ENCODE data around the gene TANK.

TANK gene

GRCh38 chr2:161160226-161161073 is at the start of gene TANK:
TSS of gene TANK (plus strand) at chr2:161160428. CDS start at chr2:161179663, 19,235 bp downstream.
- Histone ChIP-seq H3K9me3 (ENCODE audit: insufficient read depth, low read length, severe bottlenecking) (no peaks in the 10 kb centered on the region), H3K27ac (ENCODE audit: low read length) (peak within 1 kb of the TSS; percentile 90), H3K79me2 (ENCODE audit: insufficient read depth, low read length) (peaks cover 56% of the 10 kb centered on the region), H3K27me3 (ENCODE audit: insufficient read depth, low read length, poor library complexity) (no peaks in the 10 kb centered on the region), H2AFZ (ENCODE audit: low read depth, low read length) (peak within 1 kb of the TSS; percentile 92), H3K36me3 (ENCODE audit: insufficient read depth, low read length) (peaks cover 22% of the 10 kb centered on the region), H3K4me3 (ENCODE audit: low read depth in 1 of 2, low read length in 2 of 2) (peak within 1 kb of the TSS; percentile 49 to 84), H3K4me1 (ENCODE audit: insufficient read depth, low read length) (peaks cover 39% of the 10 kb centered on the region), H4K20me1 (ENCODE audit: insufficient read depth, low read length) (no peaks in the 10 kb centered on the region), H3K9ac (ENCODE audit: low read depth, low read length) (peak within 1 kb of the TSS; percentile 85), H3K4me2 (ENCODE audit: insufficient read depth, low read length) (peak within 1 kb of the TSS; percentile 84)
- peak; percentile 94 for DNase-seq
- ATAC-seq (ENCODE audit: insufficient read depth, low read depth) = peak; percentile 94
- TF ChIP-seq EZH2 (IDR thresholded peaks at IDR 0.05; ENCODE audit: borderline replicate concordance, low read depth, low read length, severe bottlenecking) = no peak
- TF ChIP-seq CTCF (IDR thresholded peaks at IDR 0.05; ENCODE audit: borderline replicate concordance, extremely low read depth, low read length, poor library complexity, severe bottlenecking) = peak; percentile 31

- no peaks in the 10 kb centered on the region for H3K27me3 ChIP-seq (ENCODE audit: insufficient read depth, low read length, poor library complexity)
- no peaks in the 10 kb centered on the region for H3K79me2 ChIP-seq (ENCODE audit: insufficient read depth, low read length)
- H3K27ac ChIP-seq (ENCODE audit: low read length) = no peak overlapping the region
- no peaks in the 10 kb centered on the region for H4K20me1 ChIP-seq (ENCODE audit: insufficient read depth, low read length)
- H3K9me3 ChIP-seq (ENCODE audit: insufficient read depth, low read length, severe bottlenecking) = no peaks in the 10 kb centered on the region
- H3K4me1 ChIP-seq (ENCODE audit: insufficient read depth, low read length) = no peaks in the 10 kb centered on the region
- ATAC-seq (ENCODE audit: insufficient read depth, low read depth) = no peak
- no peak overlapping the region for H2AFZ ChIP-seq (ENCODE audit: low read depth, low read length)
- H3K9ac ChIP-seq (ENCODE audit: low read depth, low read length) = no peak overlapping the region
- no peak overlapping the region for H3K4me3 ChIP-seq (ENCODE audit: low read depth in 1 of 2, low read length in 2 of 2)
- TF ChIP-seq EZH2 (IDR thresholded peaks at IDR 0.05; ENCODE audit: borderline replicate concordance, low read depth, low read length, severe bottlenecking) = no peak
- TF ChIP-seq CTCF (IDR thresholded peaks at IDR 0.05; ENCODE audit: borderline replicate concordance, extremely low read depth, low read length, poor library complexity, severe bottlenecking) = no peak
- H3K4me2 ChIP-seq (ENCODE audit: insufficient read depth, low read length) = no peak overlapping the region
- DNase-seq = no peak
- no peaks in the 10 kb centered on the region for H3K36me3 ChIP-seq (ENCODE audit: insufficient read depth, low read length)
Measured at GRCh38 chr2:161111531-161111930, 48.7 kb upstream of the TANK start.

GRCh38 chr2:161112908-161113307 is 47.3 kb upstream of the TANK start:
- Histone ChIP-seq H4K20me1 (ENCODE audit: insufficient read depth, low read length) (no peaks in the 10 kb centered on the region), H3K27me3 (ENCODE audit: insufficient read depth, low read length, poor library complexity) (no peaks in the 10 kb centered on the region), H3K27ac (ENCODE audit: low read length) (no peak overlapping the region), H3K9ac (ENCODE audit: low read depth, low read length) (no peak overlapping the region), H3K9me3 (ENCODE audit: insufficient read depth, low read length, severe bottlenecking) (no peaks in the 10 kb centered on the region), H3K4me2 (ENCODE audit: insufficient read depth, low read length) (no peak overlapping the region), H3K79me2 (ENCODE audit: insufficient read depth, low read length) (no peaks in the 10 kb centered on the region), H3K4me3 (ENCODE audit: low read depth in 1 of 2, low read length in 2 of 2) (no peak overlapping the region), H3K4me1 (ENCODE audit: insufficient read depth, low read length) (no peaks in the 10 kb centered on the region), H2AFZ (ENCODE audit: low read depth, low read length) (no peak overlapping the region), H3K36me3 (ENCODE audit: insufficient read depth, low read length) (no peaks in the 10 kb centered on the region)
- no peak for TF ChIP-seq EZH2 (IDR thresholded peaks at IDR 0.05; ENCODE audit: borderline replicate concordance, low read depth, low read length, severe bottlenecking)
- TF ChIP-seq CTCF (IDR thresholded peaks at IDR 0.05; ENCODE audit: borderline replicate concordance, extremely low read depth, low read length, poor library complexity, severe bottlenecking) = no peak
- DNase-seq (no peak), ATAC-seq (ENCODE audit: insufficient read depth, low read depth) (no peak)
